ENCODE results near the gene SSC5D.
"Not testable (repeated sequence)": the region's sequence is repeated elsewhere in the genome, so short reads cannot be mapped to it uniquely, and the experiment has no call there.

DNA sequence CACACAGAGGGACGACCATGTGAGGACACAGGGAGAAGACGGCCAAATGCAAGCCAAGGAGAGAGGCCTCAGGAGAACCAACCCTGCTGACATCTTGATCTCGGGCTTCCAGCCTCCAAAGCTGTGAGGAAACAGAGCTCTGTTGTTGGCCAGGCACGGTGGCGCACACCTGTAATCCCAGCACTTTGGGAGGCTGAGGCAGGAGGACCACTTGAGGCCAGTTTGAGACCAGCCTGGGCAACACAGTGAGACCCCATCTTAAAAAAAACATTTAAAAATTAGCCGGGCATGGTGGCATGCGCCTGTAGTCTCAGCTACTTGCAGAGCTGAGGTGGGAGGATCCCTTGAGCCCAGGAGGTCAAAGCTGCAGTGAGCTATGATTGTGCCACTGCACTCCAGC, 46.0 kb downstream of the SSC5D start:
- TF ChIP-seq, protein P1, sequence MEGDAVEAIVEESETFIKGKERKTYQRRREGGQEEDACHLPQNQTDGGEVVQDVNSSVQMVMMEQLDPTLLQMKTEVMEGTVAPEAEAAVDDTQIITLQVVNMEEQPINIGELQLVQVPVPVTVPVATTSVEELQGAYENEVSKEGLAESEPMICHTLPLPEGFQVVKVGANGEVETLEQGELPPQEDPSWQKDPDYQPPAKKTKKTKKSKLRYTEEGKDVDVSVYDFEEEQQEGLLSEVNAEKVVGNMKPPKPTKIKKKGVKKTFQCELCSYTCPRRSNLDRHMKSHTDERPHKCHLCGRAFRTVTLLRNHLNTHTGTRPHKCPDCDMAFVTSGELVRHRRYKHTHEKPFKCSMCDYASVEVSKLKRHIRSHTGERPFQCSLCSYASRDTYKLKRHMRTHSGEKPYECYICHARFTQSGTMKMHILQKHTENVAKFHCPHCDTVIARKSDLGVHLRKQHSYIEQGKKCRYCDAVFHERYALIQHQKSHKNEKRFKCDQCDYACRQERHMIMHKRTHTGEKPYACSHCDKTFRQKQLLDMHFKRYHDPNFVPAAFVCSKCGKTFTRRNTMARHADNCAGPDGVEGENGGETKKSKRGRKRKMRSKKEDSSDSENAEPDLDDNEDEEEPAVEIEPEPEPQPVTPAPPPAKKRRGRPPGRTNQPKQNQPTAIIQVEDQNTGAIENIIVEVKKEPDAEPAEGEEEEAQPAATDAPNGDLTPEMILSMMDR (IDR thresholded peaks at IDR 0.05; ENCODE audit: insufficient read depth, low read depth, low read length): not testable (repeated sequence)
- not testable (repeated sequence) for TF ChIP-seq EZH2 (IDR thresholded peaks at IDR 0.05; ENCODE audit: insufficient read depth, low read length)
